ENCODE data around the gene PLEKHH1.

Gene PLEKHH1

GRCh38 chr14:67510836-67511235 lies 22.3 kb upstream of the PLEKHH1 start:
- no peak for FAIRE-seq

- no peak for FAIRE-seq
Observed at GRCh38 chr14:67512463-67513310, 20.4 kb upstream of the PLEKHH1 start.

- FAIRE-seq, result no peak
Observed at GRCh38 chr14:67513631-67514108, 19.4 kb upstream of the PLEKHH1 start.

GRCh38 chr14:67514203-67514607 lies 18.9 kb upstream of the PLEKHH1 start:
- no peak for FAIRE-seq

GRCh38 chr14:67514650-67515385 lies 18.3 kb upstream of the PLEKHH1 start:
- no peak for FAIRE-seq

GRCh38 chr14:67515386-67516079 lies 17.6 kb upstream of the PLEKHH1 start:
- no peak for FAIRE-seq

- FAIRE-seq, result no peak
Observed at GRCh38 chr14:67516676-67517075, 16.4 kb upstream of the PLEKHH1 start.

GRCh38 chr14:67517083-67517482 lies 16.0 kb upstream of the PLEKHH1 start:
- FAIRE-seq, result no peak

- no peak for FAIRE-seq
Observed at GRCh38 chr14:67519406-67519805, 13.7 kb upstream of the PLEKHH1 start.

GRCh38 chr14:67520482-67520881 lies 12.6 kb upstream of the PLEKHH1 start:
- no peak for FAIRE-seq

- FAIRE-seq, result no peak
Observed at GRCh38 chr14:67522270-67522669, 10.8 kb upstream of the PLEKHH1 start.

GRCh38 chr14:67523764-67524633 lies 9.1 kb upstream of the PLEKHH1 start:
- FAIRE-seq, result no peak

GRCh38 chr14:67524634-67524963 lies 8.5 kb upstream of the PLEKHH1 start:
- no peak for FAIRE-seq

- FAIRE-seq, result no peak
Observed at GRCh38 chr14:67525389-67525788, 7.7 kb upstream of the PLEKHH1 start.

GRCh38 chr14:67526181-67526580 lies 6.9 kb upstream of the PLEKHH1 start:
- FAIRE-seq, result no peak

- FAIRE-seq, result no peak
Observed at GRCh38 chr14:67526676-67527459, 6.2 kb upstream of the PLEKHH1 start.

- no peak for FAIRE-seq
Observed at GRCh38 chr14:67527756-67528155, 5.3 kb upstream of the PLEKHH1 start.

- no peak for FAIRE-seq
Observed at GRCh38 chr14:67528276-67528675, 4.8 kb upstream of the PLEKHH1 start.

- no peak for FAIRE-seq
Observed at GRCh38 chr14:67529947-67530935, 2.8 kb upstream of the PLEKHH1 start.

- no peak for FAIRE-seq
Observed at GRCh38 chr14:67532606-67532997, 488 bp upstream of the PLEKHH1 start.

- FAIRE-seq, result no peak
Observed at GRCh38 chr14:67533754-67534085, 630 bp downstream of the PLEKHH1 start.

All from A204.1 (cell line).